ENCODE measurements around the gene ZNF276.

- TF ChIP-seq CTCF (IDR thresholded peaks at IDR 0.05) (no peak), EZH2 (IDR thresholded peaks at IDR 0.05; ENCODE audit: borderline replicate concordance, insufficient read depth, low read depth, low read length, poor library complexity, severe bottlenecking) (no peak)
These were observed 14.6 kb upstream of the ZNF276 start for GRCh38 chr16:89706518-89707260.

Data from B cell (primary cell).